ENCODE results near the gene EEF2KMT.
"Not testable (repeated sequence)": the region's sequence is repeated elsewhere in the genome, so short reads cannot be mapped to it uniquely, and the experiment has no call there.

Gene EEF2KMT

GRCh38 chr16:5046914-5047313 is 50.7 kb downstream of the EEF2KMT start:
- no peak overlapping the region for H4K8ac ChIP-seq (ENCODE audit: low read depth, low read length)
- no peaks in the 10 kb centered on the region for H3K9me3 ChIP-seq (replicated peaks in 1 of 2; ENCODE audit: control insufficient read depth in 2 of 2, insufficient read depth in 1 of 2, low read depth in 1 of 2, low read length in 2 of 2)
- H3K4ac ChIP-seq (ENCODE audit: low read length), result no peak overlapping the region
- H3K27me3 ChIP-seq (ENCODE audit: control insufficient read depth in 3 of 3, insufficient read depth in 3 of 3, low read depth in 1 of 3, low read length in 3 of 3), result peaks cover 0 to 5% (median 0%) of the 10 kb centered on the region in 3 experiments
- no peak overlapping the region for H3K27ac ChIP-seq (replicated peaks; ENCODE audit: low read length)
- H4K91ac ChIP-seq (ENCODE audit: low read depth, low read length, poor library complexity), result no peak overlapping the region
- no peak overlapping the region for H2AK5ac ChIP-seq (ENCODE audit: low read depth, low read length)
- no peak overlapping the region for H2BK15ac ChIP-seq (ENCODE audit: low read length)
- H3K79me1 ChIP-seq (ENCODE audit: low read depth, low read length), result no peaks in the 10 kb centered on the region
- H3K4me2 ChIP-seq (ENCODE audit: insufficient read depth, low read length, poor library complexity, severe bottlenecking), result no peak overlapping the region
- no peak overlapping the region for H2BK120ac ChIP-seq (ENCODE audit: low read depth, low read length)
- no peak overlapping the region for H3K9ac ChIP-seq (ENCODE audit: low read depth, low read length, poor library complexity)
- H2BK12ac ChIP-seq (ENCODE audit: low read length), result no peak overlapping the region
- no peaks in the 10 kb centered on the region for H3K36me3 ChIP-seq (replicated peaks in 1 of 2; ENCODE audit: control insufficient read depth in 2 of 2, insufficient read depth in 2 of 2, low read length in 2 of 2)
- no peaks in the 10 kb centered on the region for H3K4me1 ChIP-seq (ENCODE audit: control insufficient read depth in 2 of 2, insufficient read depth in 1 of 2, low read depth in 1 of 2, low read length in 2 of 2)
- H2AFZ ChIP-seq (ENCODE audit: low read length), result no peak overlapping the region
- no peak overlapping the region for H3K14ac ChIP-seq (ENCODE audit: low read length)
- H3K4me3 ChIP-seq (ENCODE audit: low read length in 2 of 2), result no peak overlapping the region
- H3K23ac ChIP-seq (ENCODE audit: low read depth, low read length, poor library complexity), result no peak overlapping the region
- DNase-seq (ENCODE audit: low spot score), result no peak
- H3K18ac ChIP-seq (ENCODE audit: low read length), result no peak overlapping the region
- WGBS, 2 donors (ENCODE audit: extremely low coverage in 2 of 2, insufficient read length in 2 of 2, insufficient replicate concordance in 1 of 2), result no CpG with 5 or more reads among the region's 2 CpGs
- H2BK5ac ChIP-seq (ENCODE audit: low read length), result no peak overlapping the region

DNA sequence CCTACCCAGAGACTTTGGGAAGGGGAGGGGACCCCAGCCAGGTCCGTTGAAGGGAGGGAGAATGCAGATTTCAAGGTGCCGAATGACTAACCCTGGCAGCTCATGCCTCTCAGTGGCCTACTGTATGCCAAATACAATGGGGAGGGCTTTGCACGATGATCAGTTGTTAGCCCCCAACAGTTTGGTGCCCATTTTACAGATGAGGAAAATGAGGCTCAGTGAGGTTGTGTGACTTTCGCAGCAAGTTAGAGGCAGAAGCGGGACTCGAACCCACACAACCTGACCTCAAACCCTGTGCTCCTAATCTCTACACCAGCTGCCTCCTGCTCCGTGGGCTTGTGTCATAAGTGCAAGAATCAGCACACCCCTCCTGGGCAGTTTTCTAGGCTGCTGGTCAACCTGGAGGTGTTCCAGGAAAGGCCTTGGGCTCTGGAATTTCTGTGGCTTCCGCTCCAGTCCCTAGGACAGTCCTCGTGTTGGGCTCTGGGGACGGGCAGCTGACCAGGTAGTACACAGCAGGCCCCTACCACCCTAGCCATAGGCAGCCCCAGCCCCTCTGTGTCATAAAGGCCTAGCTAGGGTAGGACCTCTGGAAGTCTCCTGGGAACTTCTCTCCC is 52.0 kb downstream of the EEF2KMT start:
- Histone ChIP-seq H2BK120ac (ENCODE audit: low read depth, low read length) (no peak overlapping the region), H3K27ac (replicated peaks; ENCODE audit: low read length) (no peak overlapping the region), H2BK15ac (ENCODE audit: low read length) (no peak overlapping the region), H3K4ac (ENCODE audit: low read length) (no peak overlapping the region), H3K27me3 (ENCODE audit: control insufficient read depth in 3 of 3, insufficient read depth in 3 of 3, low read depth in 1 of 3, low read length in 3 of 3) (peaks cover 0 to 16% (median 0%) of the 10 kb centered on the region in 3 experiments), H2BK5ac (ENCODE audit: low read length) (no peak overlapping the region), H2AFZ (ENCODE audit: low read length) (no peak overlapping the region), H3K18ac (ENCODE audit: low read length) (no peak overlapping the region), H3K14ac (ENCODE audit: low read length) (no peak overlapping the region), H3K9me3 (replicated peaks in 1 of 2; ENCODE audit: control insufficient read depth in 2 of 2, insufficient read depth in 1 of 2, low read depth in 1 of 2, low read length in 2 of 2) (no peaks in the 10 kb centered on the region), H2BK12ac (ENCODE audit: low read length) (no peak overlapping the region), H3K9ac (ENCODE audit: low read depth, low read length, poor library complexity) (no peak overlapping the region), H3K36me3 (replicated peaks in 1 of 2; ENCODE audit: control insufficient read depth in 2 of 2, insufficient read depth in 2 of 2, low read length in 2 of 2) (no peaks in the 10 kb centered on the region), H3K4me3 (ENCODE audit: low read length in 2 of 2) (no peak overlapping the region), H4K91ac (ENCODE audit: low read depth, low read length, poor library complexity) (no peak overlapping the region), H4K8ac (ENCODE audit: low read depth, low read length) (no peak overlapping the region), H3K4me1 (ENCODE audit: control insufficient read depth in 2 of 2, insufficient read depth in 1 of 2, low read depth in 1 of 2, low read length in 2 of 2) (no peaks in the 10 kb centered on the region), H3K23ac (ENCODE audit: low read depth, low read length, poor library complexity) (no peak overlapping the region), H3K4me2 (ENCODE audit: insufficient read depth, low read length, poor library complexity, severe bottlenecking) (no peak overlapping the region), H2AK5ac (ENCODE audit: low read depth, low read length) (no peak overlapping the region), H3K79me1 (ENCODE audit: low read depth, low read length) (no peaks in the 10 kb centered on the region)
- no peak for DNase-seq (ENCODE audit: low spot score)
- no CpG with 5 or more reads among the region's 10 CpGs for WGBS, 2 donors (ENCODE audit: extremely low coverage in 2 of 2, insufficient read length in 2 of 2, insufficient replicate concordance in 1 of 2)

DNA sequence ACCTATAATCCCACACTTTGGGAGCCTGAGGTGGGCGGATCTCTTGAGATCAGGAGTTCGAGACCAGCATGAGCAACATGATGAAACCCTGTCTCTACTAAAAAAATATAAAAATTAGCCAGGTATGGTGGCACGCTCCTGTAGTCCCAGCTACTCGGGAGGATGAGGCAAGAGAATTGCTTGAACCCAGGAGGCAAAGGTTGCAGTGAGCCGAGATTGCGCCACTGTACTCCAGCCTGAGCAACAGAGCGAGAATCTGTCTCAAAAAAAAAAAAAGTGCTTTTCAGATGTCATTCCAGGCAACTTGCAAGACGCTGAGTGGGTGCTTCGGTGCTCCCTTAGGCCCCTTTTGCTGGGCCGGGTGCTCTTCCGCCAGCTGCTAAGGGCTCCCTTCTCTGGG is 53.0 kb downstream of the EEF2KMT start:
- H2BK15ac ChIP-seq (ENCODE audit: low read length); H4K8ac ChIP-seq (ENCODE audit: low read depth, low read length); H4K91ac ChIP-seq (ENCODE audit: low read depth, low read length, poor library complexity); H3K23ac ChIP-seq (ENCODE audit: low read depth, low read length, poor library complexity); H3K36me3 ChIP-seq (replicated peaks in 1 of 2; ENCODE audit: control insufficient read depth in 2 of 2, insufficient read depth in 2 of 2, low read length in 2 of 2); H3K4me2 ChIP-seq (ENCODE audit: insufficient read depth, low read length, poor library complexity, severe bottlenecking); DNase-seq (ENCODE audit: low spot score); H2BK5ac ChIP-seq (ENCODE audit: low read length); H3K4me3 ChIP-seq (ENCODE audit: low read length in 2 of 2); H2AFZ ChIP-seq (ENCODE audit: low read length); H3K4ac ChIP-seq (ENCODE audit: low read length); H3K9ac ChIP-seq (ENCODE audit: low read depth, low read length, poor library complexity); H2BK120ac ChIP-seq (ENCODE audit: low read depth, low read length); H3K79me1 ChIP-seq (ENCODE audit: low read depth, low read length); H3K14ac ChIP-seq (ENCODE audit: low read length); H3K18ac ChIP-seq (ENCODE audit: low read length); H2BK12ac ChIP-seq (ENCODE audit: low read length); H3K9me3 ChIP-seq (replicated peaks in 1 of 2; ENCODE audit: control insufficient read depth in 2 of 2, insufficient read depth in 1 of 2, low read depth in 1 of 2, low read length in 2 of 2); H3K27ac ChIP-seq (replicated peaks; ENCODE audit: low read length); H2AK5ac ChIP-seq (ENCODE audit: low read depth, low read length); H3K4me1 ChIP-seq (ENCODE audit: control insufficient read depth in 2 of 2, insufficient read depth in 1 of 2, low read depth in 1 of 2, low read length in 2 of 2): not testable (repeated sequence)
- no CpG with 5 or more reads among the region's 11 CpGs for WGBS, 2 donors (ENCODE audit: extremely low coverage in 2 of 2, insufficient read length in 2 of 2, insufficient replicate concordance in 1 of 2)
- peaks cover 0 to 16% (median 0%) of the 10 kb centered on the region in 3 experiments for H3K27me3 ChIP-seq (ENCODE audit: control insufficient read depth in 3 of 3, insufficient read depth in 3 of 3, low read depth in 1 of 3, low read length in 3 of 3)

DNA sequence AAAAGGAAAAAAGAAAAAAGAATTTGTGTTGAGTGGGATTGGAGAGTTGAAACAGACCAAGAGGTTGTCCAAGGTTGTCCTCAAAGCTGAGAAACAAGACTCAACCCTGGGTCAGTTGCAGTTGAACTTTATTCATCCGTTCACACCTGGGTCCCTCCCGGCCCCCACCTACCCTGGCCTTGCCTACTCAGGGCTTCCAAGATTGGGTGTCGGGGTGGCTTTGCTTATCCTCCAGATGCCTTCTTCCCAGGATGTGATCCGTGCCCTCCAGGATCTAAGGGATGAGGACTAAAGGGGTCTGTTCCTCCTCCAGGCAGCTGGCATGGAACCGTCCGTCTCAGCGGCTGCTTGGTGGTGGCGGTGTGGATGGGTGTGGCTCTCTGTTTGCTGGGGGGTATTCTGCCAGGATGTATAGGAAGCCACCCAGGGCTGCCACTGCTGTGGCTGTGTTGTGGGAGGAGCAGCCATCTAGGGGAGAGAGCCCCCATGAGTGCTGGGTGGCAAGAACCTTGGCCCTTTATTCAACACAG is 53.5 kb downstream of the EEF2KMT start:
- Histone ChIP-seq H3K9me3 (replicated peaks in 1 of 2; ENCODE audit: control insufficient read depth in 2 of 2, insufficient read depth in 1 of 2, low read depth in 1 of 2, low read length in 2 of 2) (no peaks in the 10 kb centered on the region), H3K27me3 (ENCODE audit: control insufficient read depth in 3 of 3, insufficient read depth in 3 of 3, low read depth in 1 of 3, low read length in 3 of 3) (peaks cover 0 to 16% (median 0%) of the 10 kb centered on the region in 3 experiments), H4K8ac (ENCODE audit: low read depth, low read length) (no peak overlapping the region), H2BK5ac (ENCODE audit: low read length) (peak overlapping the region; percentile 11), H2BK12ac (ENCODE audit: low read length) (no peak overlapping the region), H3K4me3 (ENCODE audit: low read length in 2 of 2) (no peak overlapping the region), H4K91ac (ENCODE audit: low read depth, low read length, poor library complexity) (no peak overlapping the region), H2AK5ac (ENCODE audit: low read depth, low read length) (no peak overlapping the region), H3K79me1 (ENCODE audit: low read depth, low read length) (no peaks in the 10 kb centered on the region), H3K18ac (ENCODE audit: low read length) (no peak overlapping the region), H3K36me3 (replicated peaks in 1 of 2; ENCODE audit: control insufficient read depth in 2 of 2, insufficient read depth in 2 of 2, low read length in 2 of 2) (no peaks in the 10 kb centered on the region), H3K4me1 (ENCODE audit: control insufficient read depth in 2 of 2, insufficient read depth in 1 of 2, low read depth in 1 of 2, low read length in 2 of 2) (no peaks in the 10 kb centered on the region), H3K4ac (ENCODE audit: low read length) (peak overlapping the region; percentile 3), H2BK15ac (ENCODE audit: low read length) (no peak overlapping the region), H3K27ac (replicated peaks; ENCODE audit: low read length) (no peak overlapping the region), H3K4me2 (ENCODE audit: insufficient read depth, low read length, poor library complexity, severe bottlenecking) (no peak overlapping the region), H3K9ac (ENCODE audit: low read depth, low read length, poor library complexity) (no peak overlapping the region), H2BK120ac (ENCODE audit: low read depth, low read length) (no peak overlapping the region), H3K23ac (ENCODE audit: low read depth, low read length, poor library complexity) (peak overlapping the region; percentile 63), H2AFZ (ENCODE audit: low read length) (no peak overlapping the region), H3K14ac (ENCODE audit: low read length) (no peak overlapping the region)
- WGBS, 2 donors (ENCODE audit: extremely low coverage in 2 of 2, insufficient read length in 2 of 2, insufficient replicate concordance in 1 of 2), result no CpG with 5 or more reads among the region's 8 CpGs
- no peak for DNase-seq (ENCODE audit: low spot score)

All from neuronal stem cell (in vitro differentiated cells).